ENCODE measurements around the gene CCNJL.

DNA sequence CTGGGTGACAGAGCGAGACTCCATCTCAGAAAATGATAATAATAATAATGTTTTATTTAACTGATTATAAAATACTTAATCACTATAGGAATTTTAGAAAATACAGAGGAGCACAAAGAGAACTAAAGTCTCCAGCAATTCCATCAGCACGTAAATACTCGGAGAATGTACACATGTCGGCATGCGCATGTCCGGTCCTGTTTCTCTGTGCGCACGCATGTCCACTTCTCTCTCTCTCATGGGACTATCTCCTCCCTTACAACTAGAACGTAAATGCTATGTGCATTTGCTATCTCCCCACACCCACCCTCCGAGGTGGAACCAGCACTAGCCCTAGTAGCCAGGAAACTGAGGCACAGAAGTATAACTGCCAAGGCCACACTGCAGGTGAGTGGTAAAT, 19.0 kb downstream of the CCNJL start:
- no peak for TF ChIP-seq CTCF (optimal IDR thresholded peaks at IDR 0.05 in 1 of 3, IDR thresholded peaks at IDR 0.05 in 1 of 3, conservative IDR thresholded peaks at IDR 0.05 in 1 of 3; ENCODE audit: extremely low read depth in 1 of 3, insufficient read depth in 2 of 3, low read length in 3 of 3)
- TF ChIP-seq EZH2 (IDR thresholded peaks at IDR 0.05; ENCODE audit: low read length), result no peak

All from keratinocyte (primary cell).